ENCODE measurements around the gene RYR3.

DNA sequence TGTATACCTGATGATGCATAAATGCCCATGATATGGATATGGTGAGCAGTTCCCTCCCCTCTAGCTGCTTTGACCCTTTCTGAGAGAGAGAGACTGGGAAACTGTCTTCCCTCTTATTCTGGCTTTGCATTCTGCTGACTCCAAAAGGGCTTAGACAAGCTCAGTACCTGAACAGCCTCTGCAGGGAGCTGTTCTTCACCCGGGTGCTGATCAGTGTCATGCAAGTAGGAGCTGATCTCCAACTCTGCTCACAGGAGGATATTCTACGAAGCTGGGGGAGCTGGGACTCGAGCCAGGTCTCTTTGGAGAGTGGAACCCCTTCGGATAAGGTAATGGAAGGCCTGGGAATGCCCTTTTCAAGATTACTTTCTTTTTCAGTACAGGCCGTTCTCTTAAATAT, 237.1 kb downstream of the RYR3 start:
- TF ChIP-seq POLR2A (IDR thresholded peaks at IDR 0.05; ENCODE audit: low read depth) (no peak), POLR2AphosphoS5 (IDR thresholded peaks at IDR 0.05) (no peak), EP300 (IDR thresholded peaks at IDR 0.05) (no peak)
- TF ChIP-seq, protein P1, sequence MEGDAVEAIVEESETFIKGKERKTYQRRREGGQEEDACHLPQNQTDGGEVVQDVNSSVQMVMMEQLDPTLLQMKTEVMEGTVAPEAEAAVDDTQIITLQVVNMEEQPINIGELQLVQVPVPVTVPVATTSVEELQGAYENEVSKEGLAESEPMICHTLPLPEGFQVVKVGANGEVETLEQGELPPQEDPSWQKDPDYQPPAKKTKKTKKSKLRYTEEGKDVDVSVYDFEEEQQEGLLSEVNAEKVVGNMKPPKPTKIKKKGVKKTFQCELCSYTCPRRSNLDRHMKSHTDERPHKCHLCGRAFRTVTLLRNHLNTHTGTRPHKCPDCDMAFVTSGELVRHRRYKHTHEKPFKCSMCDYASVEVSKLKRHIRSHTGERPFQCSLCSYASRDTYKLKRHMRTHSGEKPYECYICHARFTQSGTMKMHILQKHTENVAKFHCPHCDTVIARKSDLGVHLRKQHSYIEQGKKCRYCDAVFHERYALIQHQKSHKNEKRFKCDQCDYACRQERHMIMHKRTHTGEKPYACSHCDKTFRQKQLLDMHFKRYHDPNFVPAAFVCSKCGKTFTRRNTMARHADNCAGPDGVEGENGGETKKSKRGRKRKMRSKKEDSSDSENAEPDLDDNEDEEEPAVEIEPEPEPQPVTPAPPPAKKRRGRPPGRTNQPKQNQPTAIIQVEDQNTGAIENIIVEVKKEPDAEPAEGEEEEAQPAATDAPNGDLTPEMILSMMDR (IDR thresholded peaks at IDR 0.05) = no peak

Measured in esophagus muscularis mucosa (tissue), 4 donors.